Brain microvascular endothelial cell (primary cell): ENCODE results near the gene CCDC70.

Experiments used
- DNase-seq: peaks from one replicate; pipeline ENCODE4 v3.0.0-alpha.2; 2020
- H3K27ac ChIP-seq: fragments of 250-450 bp; sonication (Bioruptor Pico); 2 replicates; pipeline ENCODE4 v1.5.1; 2020; ENCODE audit warnings: mild to moderate bottlenecking, moderate library complexity
- H3K27me3 ChIP-seq: fragments of 250-450 bp; sonication (Bioruptor Pico); replicated peaks from 2 replicates; pipeline ENCODE4 v1.5.1; 2020; ENCODE audit warnings: mild to moderate bottlenecking
- H3K36me3 ChIP-seq: fragments of 250-450 bp; sonication (Bioruptor Pico); replicated peaks from 2 replicates; pipeline ENCODE4 v1.5.1; 2020; ENCODE audit warnings: mild to moderate bottlenecking
- H3K4me3 ChIP-seq: 2 replicates; pipeline ENCODE4 v1.5.1; 2011; ENCODE audit warnings: low read depth, mild to moderate bottlenecking, control low read depth, low read length, moderate library complexity
- in situ Hi-C: cut with HindIII; loops from 2 replicates; pipeline ENCODE4 v1.10.0; 2017; ENCODE audit warnings: low sequenced_read_pairs, low pct_ligation_motif_present
- TF ChIP-seq, protein P1 (sequence below): IDR thresholded peaks from 2 replicates; pipeline ENCODE4 v1.5.1; 2011; ENCODE audit warnings: low read depth, mild to moderate bottlenecking, moderate library complexity, low read length, control low read depth, inconsistent platforms; ENCODE audit errors: missing control alignments

CCDC70 gene

DNA sequence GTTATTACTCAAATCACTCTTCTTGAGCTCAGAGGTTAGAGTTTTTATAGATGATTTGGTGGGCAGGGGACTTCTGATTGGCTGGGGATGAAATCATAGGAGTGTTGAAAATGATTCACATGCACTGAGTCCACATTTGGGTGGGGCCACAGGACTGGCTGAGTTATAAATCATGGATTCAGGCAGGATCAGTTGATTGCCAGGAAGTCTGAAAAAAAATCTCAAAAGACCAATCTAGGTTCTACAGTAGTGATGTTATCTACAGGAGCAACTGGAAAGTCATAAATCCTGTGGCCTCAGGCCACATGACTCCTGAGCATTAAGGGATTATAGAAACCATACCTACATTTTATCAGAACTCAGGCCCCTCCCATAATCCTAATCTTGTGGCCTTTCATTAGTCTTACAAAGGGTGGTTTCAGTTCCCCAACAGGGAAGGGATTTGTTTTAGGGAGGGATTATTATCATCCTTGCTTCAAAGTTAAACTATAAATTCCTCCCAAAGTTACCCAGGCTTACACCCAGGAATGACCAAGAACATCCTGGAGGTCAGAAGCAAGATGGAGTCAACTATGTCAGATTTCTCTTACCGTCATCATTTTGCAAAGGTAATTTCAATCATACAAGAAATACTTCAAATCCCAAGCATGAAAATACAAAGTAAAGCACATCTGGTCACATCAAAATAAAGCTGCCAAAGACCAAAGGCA is 5.6 kb upstream of the CCDC70 start:
- TF ChIP-seq, protein P1, sequence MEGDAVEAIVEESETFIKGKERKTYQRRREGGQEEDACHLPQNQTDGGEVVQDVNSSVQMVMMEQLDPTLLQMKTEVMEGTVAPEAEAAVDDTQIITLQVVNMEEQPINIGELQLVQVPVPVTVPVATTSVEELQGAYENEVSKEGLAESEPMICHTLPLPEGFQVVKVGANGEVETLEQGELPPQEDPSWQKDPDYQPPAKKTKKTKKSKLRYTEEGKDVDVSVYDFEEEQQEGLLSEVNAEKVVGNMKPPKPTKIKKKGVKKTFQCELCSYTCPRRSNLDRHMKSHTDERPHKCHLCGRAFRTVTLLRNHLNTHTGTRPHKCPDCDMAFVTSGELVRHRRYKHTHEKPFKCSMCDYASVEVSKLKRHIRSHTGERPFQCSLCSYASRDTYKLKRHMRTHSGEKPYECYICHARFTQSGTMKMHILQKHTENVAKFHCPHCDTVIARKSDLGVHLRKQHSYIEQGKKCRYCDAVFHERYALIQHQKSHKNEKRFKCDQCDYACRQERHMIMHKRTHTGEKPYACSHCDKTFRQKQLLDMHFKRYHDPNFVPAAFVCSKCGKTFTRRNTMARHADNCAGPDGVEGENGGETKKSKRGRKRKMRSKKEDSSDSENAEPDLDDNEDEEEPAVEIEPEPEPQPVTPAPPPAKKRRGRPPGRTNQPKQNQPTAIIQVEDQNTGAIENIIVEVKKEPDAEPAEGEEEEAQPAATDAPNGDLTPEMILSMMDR, result no peak
- Histone ChIP-seq H3K27ac (no peak overlapping the region), H3K36me3 (no peaks in the 10 kb centered on the region), H3K4me3 (no peak overlapping the region), H3K27me3 (no peaks in the 10 kb centered on the region)
- in situ Hi-C loops, result no loop called here
- DNase-seq, result no peak

DNA sequence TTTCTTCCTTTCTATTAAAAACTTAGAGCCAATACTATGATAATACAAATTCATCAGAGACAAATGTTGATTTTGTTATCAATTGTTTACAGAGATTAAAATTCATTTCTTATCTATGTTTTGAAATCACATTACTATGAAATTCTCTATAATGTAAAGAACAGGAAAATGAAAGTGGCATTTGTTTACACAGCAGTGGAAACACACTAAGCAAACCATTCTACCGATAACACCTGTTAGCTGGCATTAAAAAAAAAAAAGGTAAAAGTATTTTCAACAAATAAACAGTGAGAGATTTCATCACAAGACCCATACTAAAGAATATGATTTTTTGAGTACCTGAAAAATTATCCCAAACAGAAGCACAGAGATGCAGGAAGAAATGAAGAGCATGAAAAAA is 4.8 kb upstream of the CCDC70 start:
- no peak overlapping the region for H3K4me3 ChIP-seq
- no peak for DNase-seq
- in situ Hi-C loops, result no loop called here

DNA sequence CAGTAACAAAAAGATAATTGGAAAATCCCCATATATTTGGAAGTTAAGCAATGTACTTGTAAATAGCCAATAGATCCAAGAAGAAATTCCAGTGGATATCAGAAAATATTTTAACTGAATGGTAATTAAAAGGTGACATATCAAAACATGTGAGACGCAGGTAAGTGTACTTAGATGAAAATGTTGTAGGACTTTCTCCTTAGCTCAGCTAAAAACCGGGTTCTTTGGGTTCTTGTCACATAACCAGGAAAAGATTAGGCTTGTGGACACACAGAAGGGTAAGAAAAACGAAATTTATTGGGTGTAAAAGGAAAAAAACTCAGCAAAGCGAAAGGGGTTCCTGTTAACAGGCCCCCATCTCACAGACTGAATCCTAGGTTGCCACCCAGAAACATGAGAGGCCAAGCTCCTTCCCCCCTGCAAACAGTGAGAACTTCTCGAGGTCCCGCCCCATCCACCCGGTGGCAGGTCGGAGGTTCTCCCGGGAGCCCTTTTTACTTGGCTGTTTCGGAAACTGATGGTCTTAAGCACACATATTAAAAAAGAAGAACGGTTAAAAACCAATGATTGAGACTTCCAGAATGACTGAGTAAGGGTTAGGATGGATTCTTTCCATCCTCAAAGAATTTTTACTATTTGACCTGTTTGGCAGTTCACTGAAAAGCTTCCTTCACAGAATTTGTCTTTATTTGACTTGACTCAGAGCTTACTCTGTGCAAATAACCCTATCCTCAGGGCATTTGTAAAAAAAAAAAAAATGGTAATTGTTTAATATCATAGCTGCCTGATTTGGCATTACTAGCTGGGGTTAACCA is 3.1 kb upstream of the CCDC70 start:
- Histone ChIP-seq H3K27ac (no peak overlapping the region), H3K36me3 (no peaks in the 10 kb centered on the region), H3K27me3 (no peaks in the 10 kb centered on the region), H3K4me3 (no peak overlapping the region)
- in situ Hi-C loops, result no loop called here
- TF ChIP-seq, protein P1, result no peak
- DNase-seq, result no peak

More for the DNA sequence above, 4.8 kb upstream of the CCDC70 start:
- Histone ChIP-seq H3K36me3 (no peaks in the 10 kb centered on the region), H3K27ac (no peak overlapping the region), H3K27me3 (no peaks in the 10 kb centered on the region)
- TF ChIP-seq, protein P1, result no peak

DNA sequence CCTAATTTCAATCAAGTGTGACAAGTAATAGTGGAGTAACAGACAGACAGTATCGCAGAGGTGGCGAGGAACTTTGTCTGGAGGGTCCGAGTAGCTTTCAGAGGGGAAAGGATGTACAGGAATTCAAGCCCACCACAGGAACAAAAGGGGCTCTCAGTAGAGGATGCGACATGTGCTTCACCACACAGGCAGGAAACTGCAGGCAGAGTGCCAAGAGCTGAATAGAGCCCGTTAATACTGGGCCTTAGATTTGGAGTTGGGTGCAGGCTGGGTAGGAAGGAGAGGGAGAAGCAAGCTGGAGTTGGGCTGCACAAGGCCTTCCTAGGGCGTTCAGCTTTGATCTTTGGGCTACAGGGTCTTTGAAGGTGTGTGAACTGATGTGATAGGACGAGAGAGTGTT is 1.2 kb downstream of the CCDC70 start:
- TF ChIP-seq, protein P1, result no peak
- no peak overlapping the region for H3K4me3 ChIP-seq
- in situ Hi-C loops, result no loop called here
- no peak overlapping the region for H3K27ac ChIP-seq
- no peak for DNase-seq
- H3K27me3 ChIP-seq, result no peaks in the 10 kb centered on the region
- H3K36me3 ChIP-seq, result no peaks in the 10 kb centered on the region

DNA sequence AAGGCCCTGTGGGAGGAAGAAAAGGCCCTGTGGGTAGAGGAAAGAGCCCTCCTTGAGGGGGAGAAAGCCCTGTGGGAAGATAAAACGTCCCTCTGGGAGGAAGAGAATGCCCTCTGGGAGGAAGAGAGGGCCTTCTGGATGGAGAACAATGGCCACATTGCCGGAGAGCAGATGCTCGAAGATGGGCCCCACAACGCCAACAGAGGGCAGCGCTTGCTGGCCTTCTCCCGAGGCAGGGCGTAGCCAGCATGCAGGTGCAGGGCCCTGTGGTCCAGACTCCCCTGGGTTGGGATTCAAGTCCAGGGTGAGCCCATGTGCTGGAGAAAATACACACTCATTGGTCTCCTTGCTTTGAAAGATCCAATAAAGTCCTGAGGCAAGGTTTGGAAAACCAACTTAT is 4.1 kb downstream of the CCDC70 start:
- H3K36me3 ChIP-seq, result no peaks in the 10 kb centered on the region
- H3K4me3 ChIP-seq, result no peak overlapping the region
- no peaks in the 10 kb centered on the region for H3K27me3 ChIP-seq
- no peak for DNase-seq
- TF ChIP-seq, protein P1, result no peak
- in situ Hi-C loops, result no loop called here
- no peak overlapping the region for H3K27ac ChIP-seq

DNA sequence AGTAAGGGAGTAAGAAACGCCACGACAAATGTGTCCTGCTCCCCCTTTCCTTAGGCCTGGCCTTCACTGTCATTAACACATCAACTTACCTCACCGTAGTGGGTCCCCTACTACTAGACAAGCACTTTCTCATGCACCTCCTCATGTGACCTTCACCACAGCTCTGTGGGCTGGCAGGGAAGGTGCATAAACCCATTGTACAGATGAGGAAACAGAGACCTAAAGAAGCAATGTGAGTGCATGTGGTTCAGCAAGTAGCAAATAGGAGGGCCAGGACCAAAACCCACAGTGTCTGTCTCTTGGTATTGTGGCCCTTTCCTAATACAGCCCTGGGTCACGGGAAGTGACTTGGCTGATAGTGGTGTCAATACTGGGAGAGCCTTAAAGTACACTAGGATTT is 5.3 kb downstream of the CCDC70 start:
- no peak overlapping the region for H3K4me3 ChIP-seq
- DNase-seq, result no peak
- TF ChIP-seq, protein P1, result no peak
- H3K36me3 ChIP-seq, result no peaks in the 10 kb centered on the region
- no peaks in the 10 kb centered on the region for H3K27me3 ChIP-seq
- in situ Hi-C loops, result no loop called here
- no peak overlapping the region for H3K27ac ChIP-seq
